HFFc6 (cell line): Measurements from ENCODE around the gene HOXC5. TPM values are rescaled to one million over a fixed set of nuclear protein-coding genes. Genes with fewer than 3 reads are reported as not detected.

ENCODE experiments used
- DNase-seq: peaks from one replicate; pipeline ENCODE4 v3.0.0-alpha.2; 2018
- H3K27ac Mint-ChIP-seq: 2 replicates; pipeline ENCODE4 v1.8.0; 2020; ENCODE audit warnings: mild to moderate bottlenecking, mixed read lengths
- H3K27me3 Mint-ChIP-seq: 2 replicates; pipeline ENCODE4 v1.8.0; 2021; ENCODE audit warnings: mild to moderate bottlenecking, moderate library complexity, mixed read lengths; ENCODE audit not compliant: insufficient read depth
- H3K36me3 Mint-ChIP-seq: 2 replicates; pipeline ENCODE4 v1.8.0; 2021; ENCODE audit warnings: low read depth, mixed read lengths
- H3K4me1 Mint-ChIP-seq: 2 replicates; pipeline ENCODE4 v1.8.0; 2020; ENCODE audit warnings: low read depth, mixed read lengths
- H3K4me3 Mint-ChIP-seq: 2 replicates; pipeline ENCODE4 v1.8.0; 2020; ENCODE audit warnings: mild to moderate bottlenecking, moderate library complexity, mixed read lengths
- H3K9me3 Mint-ChIP-seq: 2 replicates; pipeline ENCODE4 v1.8.0; 2020; ENCODE audit warnings: mild to moderate bottlenecking, mixed read lengths
- CTCF ChIP-seq: fragments of 200-600 bp; sonication (generic); IDR thresholded peaks from 2 replicates; pipeline ENCODE4 v1.5.0; 2021; ENCODE audit warnings: antibody characterized with exemption, mild to moderate bottlenecking
- total RNA-seq, 6 experiments: library from RNA; stranded (reverse); fragmentation: NEBNext Ultra II Directional; extraction: Animal tissue kit (Norgen Biotek cat#: 25700); gene quantifications; 2 replicates in 1 of 6; 3 replicates in 5 of 6; pipeline ENCODE4 v1.2.3, GENCODE V29; 2021

HOXC5 gene
- total RNA-seq, 6 experiments from 2014 or later: 0.13 TPM; not detected in 5

- Mint-ChIP-seq H3K27me3 (peaks cover 72% of the 10 kb centered on the region), H3K9me3 (no peaks in the 10 kb centered on the region), H3K36me3 (no peaks in the 10 kb centered on the region), H3K4me1 (peaks cover 12% of the 10 kb centered on the region), H3K27ac (no peak overlapping the region), H3K4me3 (no peak overlapping the region)
- DNase-seq: no peak
- TF ChIP-seq CTCF: no peak
These were observed 8.1 kb upstream of the HOXC5 start for GRCh38 chr12:54024581-54025305.

GRCh38 chr12:54025499-54026405 lies 7.1 kb upstream of the HOXC5 start:
- H3K9me3 Mint-ChIP-seq: no peaks in the 10 kb centered on the region
- H3K27ac Mint-ChIP-seq: no peak overlapping the region
- no peak for DNase-seq
- H3K4me1 Mint-ChIP-seq: peaks cover 8% of the 10 kb centered on the region; the same call in 1 of the 2 replicates
- TF ChIP-seq CTCF: no peak
- H3K27me3 Mint-ChIP-seq: peaks cover 73% of the 10 kb centered on the region
- no peak overlapping the region for H3K4me3 Mint-ChIP-seq
- no peaks in the 10 kb centered on the region for H3K36me3 Mint-ChIP-seq

GRCh38 chr12:54026640-54027441 lies 6.0 kb upstream of the HOXC5 start:
- Mint-ChIP-seq H3K36me3 (no peaks in the 10 kb centered on the region), H3K9me3 (no peaks in the 10 kb centered on the region), H3K27ac (no peak overlapping the region), H3K27me3 (peaks cover 71% of the 10 kb centered on the region), H3K4me3 (no peak overlapping the region), H3K4me1 (peaks cover 8% of the 10 kb centered on the region; the same call in 1 of the 2 replicates)
- DNase-seq: no peak
- no peak for TF ChIP-seq CTCF

GRCh38 chr12:54027442-54027786 lies 5.4 kb upstream of the HOXC5 start:
- Mint-ChIP-seq H3K36me3 (no peaks in the 10 kb centered on the region), H3K4me3 (no peak overlapping the region), H3K27ac (no peak overlapping the region), H3K9me3 (no peaks in the 10 kb centered on the region), H3K4me1 (peaks cover 8% of the 10 kb centered on the region; the same call in 1 of the 2 replicates), H3K27me3 (peaks cover 72% of the 10 kb centered on the region)
- DNase-seq: no peak
- no peak for TF ChIP-seq CTCF
